SK-N-SH (cell line): Measurements from ENCODE around the gene SUMF2.

Source experiments
- ELF1 ChIP-seq: IDR thresholded peaks from 2 replicates; pipeline ENCODE4 v1.4.0; 2012
- EP300 ChIP-seq, 2 experiments: IDR thresholded peaks; 2 replicates each; pipeline versions ENCODE4 v1.4.0 to v1.6.1; 2012; ENCODE audit warnings: borderline replicate concordance in 1 of 2, low read depth in 1 of 2, low read length in 1 of 2
- GABPA ChIP-seq: IDR thresholded peaks from 2 replicates; pipeline ENCODE4 v1.4.0; 2012; ENCODE audit warnings: low read depth, mild to moderate bottlenecking
- NFIC ChIP-seq: IDR thresholded peaks from 2 replicates; pipeline ENCODE4 v1.4.0; 2012; ENCODE audit warnings: borderline replicate concordance
- RAD21 ChIP-seq: IDR thresholded peaks from 2 replicates; pipeline ENCODE4 v1.6.1; 2012; ENCODE audit warnings: mild to moderate bottlenecking, low read length
- REST ChIP-seq: IDR thresholded peaks from 2 replicates; pipeline ENCODE4 v1.6.1; 2012; ENCODE audit warnings: mild to moderate bottlenecking, low read depth, low read length, moderate library complexity
- TAF1 ChIP-seq: IDR thresholded peaks from 2 replicates; pipeline ENCODE4 v1.6.1; 2012; ENCODE audit warnings: low read depth, mild to moderate bottlenecking, low read length, moderate library complexity, borderline replicate concordance
- TEAD4 ChIP-seq: IDR thresholded peaks from 2 replicates; pipeline ENCODE4 v1.4.0; 2012; ENCODE audit warnings: mild to moderate bottlenecking, borderline replicate concordance; ENCODE audit not compliant: insufficient read depth
- ZBTB33 ChIP-seq: IDR thresholded peaks from 2 replicates; pipeline ENCODE4 v1.4.0; 2012; ENCODE audit warnings: low read depth, borderline replicate concordance
- TF ChIP-seq, protein P1 (sequence below): fragments of 200-600 bp; sonication (generic); IDR thresholded peaks from 2 replicates; pipeline ENCODE4 v1.6.1; 2017; ENCODE audit warnings: antibody characterized with exemption, mild to moderate bottlenecking, moderate library complexity

- TF ChIP-seq, protein P1, sequence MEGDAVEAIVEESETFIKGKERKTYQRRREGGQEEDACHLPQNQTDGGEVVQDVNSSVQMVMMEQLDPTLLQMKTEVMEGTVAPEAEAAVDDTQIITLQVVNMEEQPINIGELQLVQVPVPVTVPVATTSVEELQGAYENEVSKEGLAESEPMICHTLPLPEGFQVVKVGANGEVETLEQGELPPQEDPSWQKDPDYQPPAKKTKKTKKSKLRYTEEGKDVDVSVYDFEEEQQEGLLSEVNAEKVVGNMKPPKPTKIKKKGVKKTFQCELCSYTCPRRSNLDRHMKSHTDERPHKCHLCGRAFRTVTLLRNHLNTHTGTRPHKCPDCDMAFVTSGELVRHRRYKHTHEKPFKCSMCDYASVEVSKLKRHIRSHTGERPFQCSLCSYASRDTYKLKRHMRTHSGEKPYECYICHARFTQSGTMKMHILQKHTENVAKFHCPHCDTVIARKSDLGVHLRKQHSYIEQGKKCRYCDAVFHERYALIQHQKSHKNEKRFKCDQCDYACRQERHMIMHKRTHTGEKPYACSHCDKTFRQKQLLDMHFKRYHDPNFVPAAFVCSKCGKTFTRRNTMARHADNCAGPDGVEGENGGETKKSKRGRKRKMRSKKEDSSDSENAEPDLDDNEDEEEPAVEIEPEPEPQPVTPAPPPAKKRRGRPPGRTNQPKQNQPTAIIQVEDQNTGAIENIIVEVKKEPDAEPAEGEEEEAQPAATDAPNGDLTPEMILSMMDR: no peak
- TF ChIP-seq TEAD4: no peak
- TF ChIP-seq GABPA: no peak
- no peak for TF ChIP-seq RAD21
- no peak for TF ChIP-seq TAF1
- TF ChIP-seq NFIC: no peak
- no peak for TF ChIP-seq REST
- no peak for TF ChIP-seq EP300 (IDR thresholded peaks at IDR 0.05; ENCODE audit: borderline replicate concordance in 1 of 2, low read depth in 1 of 2, low read length in 1 of 2)
- no peak for TF ChIP-seq ZBTB33
- TF ChIP-seq ELF1: no peak
These were observed 40.6 kb upstream of the SUMF2 start for GRCh38 chr7:56023500-56023899.
